Transverse colon (tissue), 3 donors: ENCODE results near the gene ATP6V0D1.

Source experiments
- EP300 ChIP-seq: sonication (generic); formaldehyde crosslinking; IDR thresholded peaks from one replicate; pipeline ENCODE4 v1.6.1; 2017; ENCODE audit warnings: antibody characterized with exemption, low read depth
- POLR2A ChIP-seq: fragments of 450-650 bp; IDR thresholded peaks from one replicate; pipeline ENCODE4 v1.6.1; 2016; ENCODE audit warnings: antibody characterized with exemption, mild to moderate bottlenecking, moderate library complexity
- POLR2AphosphoS5 ChIP-seq, 3 donors: sonication (generic); formaldehyde crosslinking; IDR thresholded peaks; one replicate each; pipeline ENCODE4 v1.6.1; 2016; ENCODE audit warnings: antibody characterized with exemption in 3 of 3

- no peak for TF ChIP-seq EP300
- peak; percentile 83 for TF ChIP-seq POLR2A
- peak in 1 of 3 donors; percentile 14 for TF ChIP-seq POLR2AphosphoS5 (IDR thresholded peaks at IDR 0.05)
Measured at GRCh38 chr16:67462279-67462655, 18.7 kb downstream of the ATP6V0D1 start.
